B cell (primary cell): Measurements from ENCODE around the gene POLR3GL. TPM values are rescaled to one million over a fixed set of nuclear protein-coding genes. Genes with fewer than 3 reads are reported as not detected.

ENCODE experiments used
- ATAC-seq: fragments of 200-7000 bp; cut with Tn5 transposase; one replicate; pipeline ENCODE4 v1.10.0; 2021; ENCODE audit warnings: low read depth, mild to moderate bottlenecking, moderate number of reproducible peaks, moderate library complexity
- CTCF ChIA-PET: fragments of 350-600 bp; sonication (Branson Sonifier 250); formaldehyde crosslinking; loops from one replicate; lab custom pipeline; 2021; ENCODE audit warnings: antibody characterized with exemption, inconsistent platforms; lab: Charles Lee
- POLR2A ChIA-PET: fragments of 350-600 bp; sonication (Branson Sonifier 250); formaldehyde crosslinking; loops from one replicate; lab custom pipeline; 2021; ENCODE audit warnings: antibody characterized with exemption; lab: Charles Lee
- DNase-seq: peaks from one replicate; pipeline ENCODE4 v3.0.0; 2013
- H2AFZ ChIP-seq: 2 replicates; pipeline ENCODE4 v1.6.1; 2012; ENCODE audit warnings: mild to moderate bottlenecking, low read depth, low read length; ENCODE audit not compliant: insufficient read depth, poor library complexity, severe bottlenecking
- H3K27ac ChIP-seq, 2 donors: 1 replicate in 1 of 2; 2 replicates in 1 of 2; pipeline ENCODE4 v1.5.1; 2012 to 2013; ENCODE audit warnings: low read length in 2 of 2, mild to moderate bottlenecking in 2 of 2, moderate library complexity in 1 of 2
- H3K27me3 ChIP-seq, 4 experiments: fragments of 200-600 bp in 1 of 4; sonication (generic) in 1 of 4; replicated peaks in 1 of 4; 1 replicate in 2 of 4; 2 replicates in 2 of 4; pipeline versions ENCODE4 v1.6.1 to v1.7.0; 2013 to 2016; ENCODE audit warnings: low read length in 3 of 4, mild to moderate bottlenecking in 2 of 4, mixed read lengths in 1 of 4, moderate library complexity in 1 of 4; ENCODE audit not compliant: insufficient read depth in 4 of 4, control insufficient read depth in 3 of 4; ENCODE audit errors: control extremely low read depth in 1 of 4
- H3K36me3 ChIP-seq, 2 experiments: replicated peaks in 1 of 2; 1 replicate in 1 of 2; 2 replicates in 1 of 2; pipeline versions ENCODE4 v1.6.1 to v1.7.1; 2013; ENCODE audit warnings: low read length in 1 of 2; ENCODE audit not compliant: insufficient read depth in 2 of 2, control insufficient read depth in 1 of 2; ENCODE audit errors: control extremely low read depth in 1 of 2, extremely low read depth in 1 of 2
- H3K4me1 ChIP-seq, 2 donors: fragments of 200-600 bp in 1 of 2; sonication (generic) in 1 of 2; 1 replicate in 1 of 2; 2 replicates in 1 of 2; pipeline versions ENCODE4 v1.5.1 to v1.6.1; 2013 to 2017; ENCODE audit warnings: low read length in 2 of 2; ENCODE audit not compliant: control insufficient read depth in 2 of 2, insufficient read depth in 2 of 2
- H3K4me2 ChIP-seq: replicated peaks from 2 replicates; pipeline ENCODE3; 2012; ENCODE audit warnings: mild to moderate bottlenecking, low read depth, low read length; ENCODE audit not compliant: poor library complexity, severe bottlenecking
- H3K4me3 ChIP-seq, 5 experiments: fragments of 200-600 bp in 1 of 5; sonication (generic) in 1 of 5; 1 replicate in 3 of 5; 2 replicates in 2 of 5; pipeline versions ENCODE4 v1.5.1 to v1.7.0; 2011 to 2016; ENCODE audit warnings: low read length in 4 of 5, mild to moderate bottlenecking in 4 of 5, low read depth in 2 of 5, control low read depth in 1 of 5, moderate library complexity in 1 of 5; ENCODE audit not compliant: insufficient read depth in 1 of 5; ENCODE audit errors: control extremely low read depth in 1 of 5, extremely low read depth in 1 of 5
- H3K79me2 ChIP-seq: fragments of 200-600 bp; sonication (generic); one replicate; pipeline ENCODE4 v1.6.0; 2016; ENCODE audit warnings: low read length; ENCODE audit not compliant: control insufficient read depth, insufficient read depth
- H3K9ac ChIP-seq: fragments of 200-600 bp; sonication (generic); 2 replicates; pipeline ENCODE4 v1.6.1; 2017; ENCODE audit warnings: mild to moderate bottlenecking, low read length, moderate library complexity
- H3K9me3 ChIP-seq, 3 donors: one replicate each; pipeline versions ENCODE4 v1.6.1 to v1.7.1; 2013; ENCODE audit warnings: low read length in 2 of 3; ENCODE audit not compliant: control insufficient read depth in 2 of 3, insufficient read depth in 1 of 3; ENCODE audit errors: control extremely low read depth in 1 of 3
- H4K20me1 ChIP-seq: 2 replicates; pipeline ENCODE4 v1.6.0; 2012; ENCODE audit warnings: mild to moderate bottlenecking, low read length; ENCODE audit not compliant: insufficient read depth, control insufficient read depth, poor library complexity, severe bottlenecking
- H3K27ac Mint-ChIP-seq: one replicate; pipeline ENCODE4 v1.8.0; 2021; ENCODE audit warnings: mixed read lengths
- H3K27me3 Mint-ChIP-seq: one replicate; pipeline ENCODE4 v1.8.0; 2021; ENCODE audit warnings: mixed read lengths
- H3K4me1 Mint-ChIP-seq: one replicate; pipeline ENCODE4 v1.8.0; 2021; ENCODE audit warnings: mixed read lengths
- H3K4me3 Mint-ChIP-seq: one replicate; pipeline ENCODE4 v1.8.0; 2021; ENCODE audit warnings: mixed read lengths
- H3K9me3 Mint-ChIP-seq: one replicate; pipeline ENCODE4 v1.8.0; 2022; ENCODE audit warnings: mixed read lengths; ENCODE audit not compliant: insufficient read depth
- EZH2 ChIP-seq: IDR thresholded peaks from 2 replicates; pipeline ENCODE4 v1.6.1; 2012; ENCODE audit warnings: borderline replicate concordance, low read depth, mild to moderate bottlenecking, moderate library complexity, low read length; ENCODE audit not compliant: insufficient read depth, poor library complexity, severe bottlenecking
- WGBS: methylation state at CpG from one replicate; pipeline ENCODE4 v1.1.5; 2013; ENCODE audit warnings: missing lambda C conversion rate; ENCODE audit not compliant: insufficient coverage; 5-methylcytosine and 5-hydroxymethylcytosine counted together
- intact Hi-C: fragments of 100-400 bp; cut with micrococcal nuclease; formaldehyde crosslinking; loops from one replicate; pipeline ENCODE4 v1.10.0; 2022
- polyA plus RNA-seq: library from polyadenylated mRNA; depleted of rRNA; stranded (reverse); fragments of >200 nt; gene quantifications from 2 replicates; pipeline ENCODE4 v1.2.3, GENCODE V29; 2012
- total RNA-seq, 2 donors: library from RNA; stranded (reverse); fragments of 120-200 nt in 1 of 2; gene quantifications; 1 replicate in 1 of 2; 2 replicates in 1 of 2; pipeline versions ENCODE4 v1.2.3 to v1.2.4, GENCODE V29; 2013 to 2022
- TF ChIP-seq, protein P1 (sequence below): fragments of 200-600 bp; IDR thresholded peaks from one replicate; pipeline ENCODE4 v1.8.0; 2022; ENCODE audit warnings: antibody characterized with exemption, mild to moderate bottlenecking

Gene POLR3GL
- total and polyA plus RNA-seq, 2 donors (not counting 1 experiment from before 2014, with no cell fraction given), result 17.6 to 33.3 TPM

- peak overlapping the region; percentile 100 for H3K27ac Mint-ChIP-seq
- H3K79me2 ChIP-seq, result peaks cover 46% of the 10 kb centered on the region
- peak overlapping the region; percentile 81 to 100 (median 95) for H3K4me3 ChIP-seq
- H3K27me3 ChIP-seq, result no peaks in the 10 kb centered on the region
- DNase-seq (peak; percentile 15), ATAC-seq (no peak)
- CTCF ChIA-PET, result interaction anchor here (1.8 to 14.8 kb wide), 3 partner anchors 14 to 37 kb away, joined by 5 to 207 read pairs (median 135); partner anchors contain the start of gene LIX1L
- H4K20me1 ChIP-seq, result peaks cover 39% of the 10 kb centered on the region
- no peak for TF ChIP-seq EZH2
- TF ChIP-seq, protein P1, sequence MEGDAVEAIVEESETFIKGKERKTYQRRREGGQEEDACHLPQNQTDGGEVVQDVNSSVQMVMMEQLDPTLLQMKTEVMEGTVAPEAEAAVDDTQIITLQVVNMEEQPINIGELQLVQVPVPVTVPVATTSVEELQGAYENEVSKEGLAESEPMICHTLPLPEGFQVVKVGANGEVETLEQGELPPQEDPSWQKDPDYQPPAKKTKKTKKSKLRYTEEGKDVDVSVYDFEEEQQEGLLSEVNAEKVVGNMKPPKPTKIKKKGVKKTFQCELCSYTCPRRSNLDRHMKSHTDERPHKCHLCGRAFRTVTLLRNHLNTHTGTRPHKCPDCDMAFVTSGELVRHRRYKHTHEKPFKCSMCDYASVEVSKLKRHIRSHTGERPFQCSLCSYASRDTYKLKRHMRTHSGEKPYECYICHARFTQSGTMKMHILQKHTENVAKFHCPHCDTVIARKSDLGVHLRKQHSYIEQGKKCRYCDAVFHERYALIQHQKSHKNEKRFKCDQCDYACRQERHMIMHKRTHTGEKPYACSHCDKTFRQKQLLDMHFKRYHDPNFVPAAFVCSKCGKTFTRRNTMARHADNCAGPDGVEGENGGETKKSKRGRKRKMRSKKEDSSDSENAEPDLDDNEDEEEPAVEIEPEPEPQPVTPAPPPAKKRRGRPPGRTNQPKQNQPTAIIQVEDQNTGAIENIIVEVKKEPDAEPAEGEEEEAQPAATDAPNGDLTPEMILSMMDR, result no peak
- peak overlapping the region; percentile 80 for H3K4me2 ChIP-seq
- H3K4me3 Mint-ChIP-seq, result peak overlapping the region; percentile 95
- H3K27ac ChIP-seq, result peak overlapping the region; percentile 82 to 96
- no peaks in the 10 kb centered on the region for H3K9me3 Mint-ChIP-seq
- peaks cover 12 to 40% of the 10 kb centered on the region in 2 experiments for H3K36me3 ChIP-seq
- peaks cover 80% of the 10 kb centered on the region for H3K4me1 Mint-ChIP-seq
- no peaks in the 10 kb centered on the region for H3K9me3 ChIP-seq
- no peaks in the 10 kb centered on the region for H3K27me3 Mint-ChIP-seq
- H3K9ac ChIP-seq, result peak overlapping the region; percentile 81
- no peak overlapping the region for H2AFZ ChIP-seq
- POLR2A ChIA-PET, result interaction anchor here (0.7 to 12.1 kb wide), 4 partner anchors 9 to 16 kb away, joined by 3 to 131 read pairs (median 24); no protein-coding TSS in a partner anchor
- intact Hi-C loops, result loop anchor here (5.0 kb wide), 1 partner anchor 138 kb away; the partner anchor contains the start of gene PIAS3
- WGBS, result 0% methylated on average over 1 of the region's 8 CpGs
- peaks cover 54 to 67% of the 10 kb centered on the region in 2 donors for H3K4me1 ChIP-seq
Observed at GRCh38 chr1:145995148-145995881, 30.8 kb downstream of the POLR3GL start.
